ENCODE results near the gene EIF2B1. TPM values are rescaled to one million over a fixed set of nuclear protein-coding genes. Genes with fewer than 3 reads are reported as not detected.

EIF2B1 gene
- total and polyA plus RNA-seq, 9 of the 15 experiments (the other 6 are each of a cell fraction or from before 2014, with no cell fraction given), result 35.7 to 195 (median 67.8) TPM

GRCh38 chr12:123571343-123571813 is 62.1 kb downstream of the EIF2B1 start (continued):
- TF ChIP-seq, protein P1, sequence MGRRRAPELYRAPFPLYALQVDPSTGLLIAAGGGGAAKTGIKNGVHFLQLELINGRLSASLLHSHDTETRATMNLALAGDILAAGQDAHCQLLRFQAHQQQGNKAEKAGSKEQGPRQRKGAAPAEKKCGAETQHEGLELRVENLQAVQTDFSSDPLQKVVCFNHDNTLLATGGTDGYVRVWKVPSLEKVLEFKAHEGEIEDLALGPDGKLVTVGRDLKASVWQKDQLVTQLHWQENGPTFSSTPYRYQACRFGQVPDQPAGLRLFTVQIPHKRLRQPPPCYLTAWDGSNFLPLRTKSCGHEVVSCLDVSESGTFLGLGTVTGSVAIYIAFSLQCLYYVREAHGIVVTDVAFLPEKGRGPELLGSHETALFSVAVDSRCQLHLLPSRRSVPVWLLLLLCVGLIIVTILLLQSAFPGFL (CRISPR knock-in tag; IDR thresholded peaks at IDR 0.05), result no peak
- peak; percentile 26 for TF ChIP-seq PHF20 (IDR thresholded peaks at IDR 0.05; ENCODE audit: partially characterized antibody)
- TF ChIP-seq, protein P2, sequence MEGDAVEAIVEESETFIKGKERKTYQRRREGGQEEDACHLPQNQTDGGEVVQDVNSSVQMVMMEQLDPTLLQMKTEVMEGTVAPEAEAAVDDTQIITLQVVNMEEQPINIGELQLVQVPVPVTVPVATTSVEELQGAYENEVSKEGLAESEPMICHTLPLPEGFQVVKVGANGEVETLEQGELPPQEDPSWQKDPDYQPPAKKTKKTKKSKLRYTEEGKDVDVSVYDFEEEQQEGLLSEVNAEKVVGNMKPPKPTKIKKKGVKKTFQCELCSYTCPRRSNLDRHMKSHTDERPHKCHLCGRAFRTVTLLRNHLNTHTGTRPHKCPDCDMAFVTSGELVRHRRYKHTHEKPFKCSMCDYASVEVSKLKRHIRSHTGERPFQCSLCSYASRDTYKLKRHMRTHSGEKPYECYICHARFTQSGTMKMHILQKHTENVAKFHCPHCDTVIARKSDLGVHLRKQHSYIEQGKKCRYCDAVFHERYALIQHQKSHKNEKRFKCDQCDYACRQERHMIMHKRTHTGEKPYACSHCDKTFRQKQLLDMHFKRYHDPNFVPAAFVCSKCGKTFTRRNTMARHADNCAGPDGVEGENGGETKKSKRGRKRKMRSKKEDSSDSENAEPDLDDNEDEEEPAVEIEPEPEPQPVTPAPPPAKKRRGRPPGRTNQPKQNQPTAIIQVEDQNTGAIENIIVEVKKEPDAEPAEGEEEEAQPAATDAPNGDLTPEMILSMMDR (IDR thresholded peaks at IDR 0.05 in 2 of 3, conservative IDR thresholded peaks at IDR 0.05 in 1 of 3; ENCODE audit: insufficient read depth in 2 of 3, low read depth in 1 of 3, low read length in 3 of 3), result no peak
- no peak for TF ChIP-seq E2F6 (IDR thresholded peaks at IDR 0.05; ENCODE audit: borderline replicate concordance in 1 of 2, extremely low read depth in 1 of 2, insufficient read depth in 1 of 2, insufficient read length in 1 of 2, low read depth in 1 of 2, low read length in 1 of 2, poor library complexity in 1 of 2, severe bottlenecking in 1 of 2)
- no peak for TF ChIP-seq GABPB1 (CRISPR knock-in tag; IDR thresholded peaks at IDR 0.05)
- no peak for TF ChIP-seq ZNF280A (IDR thresholded peaks at IDR 0.05; ENCODE audit: low read depth, partially characterized antibody)
- TF ChIP-seq MAZ (CRISPR knock-in tag; conservative IDR thresholded peaks at IDR 0.05 in 1 of 2, IDR thresholded peaks at IDR 0.05 in 1 of 2), result no peak
- TF ChIP-seq TEAD1 (CRISPR knock-in tag; IDR thresholded peaks at IDR 0.05), result 0 out of 4 replicates have a peak, but pooled peaks of 1 of the 2 experiments have one; percentile 18
- TF ChIP-seq ZFP30 (CRISPR knock-in tag; IDR thresholded peaks at IDR 0.05; ENCODE audit: borderline replicate concordance), result no peak
- peak; percentile 94 for TF ChIP-seq TOE1 (IDR thresholded peaks at IDR 0.05; ENCODE audit: borderline replicate concordance)
- no peak for TF ChIP-seq TOE1 (CRISPR knock-in tag; IDR thresholded peaks at IDR 0.05; ENCODE audit: borderline replicate concordance, low read depth)
- TF ChIP-seq MXI1 (IDR thresholded peaks at IDR 0.05; ENCODE audit: low read depth, low read length), result no peak
- peak; percentile 63; the same call in 1 of the 2 replicates for TF ChIP-seq TEAD2 (tag; IDR thresholded peaks at IDR 0.05)
- peak; percentile 80 for TF ChIP-seq NFIC (IDR thresholded peaks at IDR 0.05)
- TF ChIP-seq, protein P3, sequence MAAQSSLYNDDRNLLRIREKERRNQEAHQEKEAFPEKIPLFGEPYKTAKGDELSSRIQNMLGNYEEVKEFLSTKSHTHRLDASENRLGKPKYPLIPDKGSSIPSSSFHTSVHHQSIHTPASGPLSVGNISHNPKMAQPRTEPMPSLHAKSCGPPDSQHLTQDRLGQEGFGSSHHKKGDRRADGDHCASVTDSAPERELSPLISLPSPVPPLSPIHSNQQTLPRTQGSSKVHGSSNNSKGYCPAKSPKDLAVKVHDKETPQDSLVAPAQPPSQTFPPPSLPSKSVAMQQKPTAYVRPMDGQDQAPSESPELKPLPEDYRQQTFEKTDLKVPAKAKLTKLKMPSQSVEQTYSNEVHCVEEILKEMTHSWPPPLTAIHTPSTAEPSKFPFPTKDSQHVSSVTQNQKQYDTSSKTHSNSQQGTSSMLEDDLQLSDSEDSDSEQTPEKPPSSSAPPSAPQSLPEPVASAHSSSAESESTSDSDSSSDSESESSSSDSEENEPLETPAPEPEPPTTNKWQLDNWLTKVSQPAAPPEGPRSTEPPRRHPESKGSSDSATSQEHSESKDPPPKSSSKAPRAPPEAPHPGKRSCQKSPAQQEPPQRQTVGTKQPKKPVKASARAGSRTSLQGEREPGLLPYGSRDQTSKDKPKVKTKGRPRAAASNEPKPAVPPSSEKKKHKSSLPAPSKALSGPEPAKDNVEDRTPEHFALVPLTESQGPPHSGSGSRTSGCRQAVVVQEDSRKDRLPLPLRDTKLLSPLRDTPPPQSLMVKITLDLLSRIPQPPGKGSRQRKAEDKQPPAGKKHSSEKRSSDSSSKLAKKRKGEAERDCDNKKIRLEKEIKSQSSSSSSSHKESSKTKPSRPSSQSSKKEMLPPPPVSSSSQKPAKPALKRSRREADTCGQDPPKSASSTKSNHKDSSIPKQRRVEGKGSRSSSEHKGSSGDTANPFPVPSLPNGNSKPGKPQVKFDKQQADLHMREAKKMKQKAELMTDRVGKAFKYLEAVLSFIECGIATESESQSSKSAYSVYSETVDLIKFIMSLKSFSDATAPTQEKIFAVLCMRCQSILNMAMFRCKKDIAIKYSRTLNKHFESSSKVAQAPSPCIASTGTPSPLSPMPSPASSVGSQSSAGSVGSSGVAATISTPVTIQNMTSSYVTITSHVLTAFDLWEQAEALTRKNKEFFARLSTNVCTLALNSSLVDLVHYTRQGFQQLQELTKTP (IDR thresholded peaks at IDR 0.05; ENCODE audit: low read depth in 1 of 2, partially characterized antibody in 2 of 2), result peak in 1 of 2 experiments; percentile 80
- TF ChIP-seq ZNF143 (CRISPR knock-in tag; IDR thresholded peaks at IDR 0.05), result peak; percentile 83
- no peak for TF ChIP-seq JUNB (CRISPR knock-in tag; conservative IDR thresholded peaks at IDR 0.05)
